Stimulated activated CD4-positive, alpha-beta T cell treated with anti-CD3 and anti-CD28 coated beads, Interleukin-2, amount 100 ng/mL, for 24 hours (primary cell): ENCODE results near the gene NEURL1.

Experiments used
- DNase-seq, 2 donors: peaks; one replicate each; pipeline ENCODE4 v3.0.0-alpha.2; 2020

Gene NEURL1

GRCh38 chr10:103493362-103493915, at the start of gene NEURL1:
Gene NEURL1 (plus strand): TSS chr10:103493705. CDS start chr10:103494388, 683 bp downstream.
- peak; percentile 31 to 38 for DNase-seq

- DNase-seq: no peak
Observed at GRCh38 chr10:103444478-103444877, 49.0 kb upstream of the NEURL1 start.

GRCh38 chr10:103445366-103445765, 48.1 kb upstream of the NEURL1 start:
- no peak for DNase-seq

- no peak for DNase-seq
Observed at GRCh38 chr10:103445767-103446567, 47.5 kb upstream of the NEURL1 start.

- no peak for DNase-seq
Observed at GRCh38 chr10:103447187-103447586, 46.3 kb upstream of the NEURL1 start.

- no peak for DNase-seq
Observed at GRCh38 chr10:103448746-103449145, 44.8 kb upstream of the NEURL1 start.

GRCh38 chr10:103449208-103450144, 44.0 kb upstream of the NEURL1 start:
- no peak for DNase-seq

GRCh38 chr10:103450201-103450695, 43.3 kb upstream of the NEURL1 start:
- no peak for DNase-seq

GRCh38 chr10:103451091-103451813, 42.3 kb upstream of the NEURL1 start:
- peak; percentile 40 to 53 for DNase-seq

- peak; percentile 68 to 74 for DNase-seq
Observed at GRCh38 chr10:103451831-103452505, 41.5 kb upstream of the NEURL1 start, which contains the start of gene CALHM2. Gene CALHM2 (minus strand): TSS chr10:103452370. CDS start chr10:103449941, 2,429 bp downstream.

GRCh38 chr10:103452506-103453230, 40.8 kb upstream of the NEURL1 start:
- DNase-seq: no peak

GRCh38 chr10:103454026-103454425, 39.5 kb upstream of the NEURL1 start:
- no peak for DNase-seq

- no peak for DNase-seq
Observed at GRCh38 chr10:103455235-103455634, 38.3 kb upstream of the NEURL1 start.

GRCh38 chr10:103456074-103456660, 37.3 kb upstream of the NEURL1 start:
- no peak for DNase-seq

- DNase-seq: no peak
Observed at GRCh38 chr10:103457176-103457712, 36.3 kb upstream of the NEURL1 start.

GRCh38 chr10:103457896-103458583, 35.5 kb upstream of the NEURL1 start:
- DNase-seq: no peak

GRCh38 chr10:103458720-103459119, 34.8 kb upstream of the NEURL1 start, which contains the start of gene CALHM1:
Gene CALHM1 (minus strand): TSS chr10:103458900. CDS start chr10:103458751, 149 bp downstream.
- no peak for DNase-seq

- DNase-seq: no peak
Observed at GRCh38 chr10:103459615-103460014, 33.9 kb upstream of the NEURL1 start.

GRCh38 chr10:103463499-103463898, 30.0 kb upstream of the NEURL1 start:
- no peak for DNase-seq
